Kasumi-1 (cell line): Measurements from ENCODE around the gene SDF4.
"Not testable (repeated sequence)": the region's sequence is repeated elsewhere in the genome, so short reads cannot be mapped to it uniquely, and the experiment has no call there.

Source experiments
- DNase-seq, 2 experiments: peaks; one replicate each; lab custom pipeline; 2025; lab: John Stamatoyannopoulos, UW

The SDF4 gene

DNA sequence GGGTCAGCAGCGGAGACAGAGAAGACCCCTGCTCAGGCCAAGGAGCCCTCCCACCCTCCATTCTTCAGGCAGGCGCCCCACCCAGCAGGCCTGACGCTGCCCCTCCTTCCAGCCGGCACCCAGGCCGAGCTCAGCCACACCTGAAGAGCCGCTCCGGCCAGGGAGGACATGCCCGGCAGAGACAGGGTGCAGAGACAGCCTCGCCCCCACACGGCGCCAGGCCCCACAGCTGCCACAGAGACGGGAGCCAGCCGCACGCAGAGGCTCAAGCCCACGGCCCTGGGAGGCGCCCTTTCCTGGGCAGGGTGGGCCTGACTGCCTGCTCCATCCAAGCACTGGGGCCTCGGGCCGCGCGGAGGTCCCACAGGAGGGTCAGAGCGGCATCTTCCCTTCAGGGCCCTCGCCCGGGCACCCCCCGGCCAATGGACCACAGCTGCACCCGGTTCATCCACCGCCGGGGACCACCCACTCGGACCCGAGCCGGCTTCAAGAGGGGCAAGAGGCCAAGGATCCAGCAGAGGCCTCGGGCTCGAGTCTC, 52.9 kb downstream of the SDF4 start:
- DNase-seq, result no peak

DNA sequence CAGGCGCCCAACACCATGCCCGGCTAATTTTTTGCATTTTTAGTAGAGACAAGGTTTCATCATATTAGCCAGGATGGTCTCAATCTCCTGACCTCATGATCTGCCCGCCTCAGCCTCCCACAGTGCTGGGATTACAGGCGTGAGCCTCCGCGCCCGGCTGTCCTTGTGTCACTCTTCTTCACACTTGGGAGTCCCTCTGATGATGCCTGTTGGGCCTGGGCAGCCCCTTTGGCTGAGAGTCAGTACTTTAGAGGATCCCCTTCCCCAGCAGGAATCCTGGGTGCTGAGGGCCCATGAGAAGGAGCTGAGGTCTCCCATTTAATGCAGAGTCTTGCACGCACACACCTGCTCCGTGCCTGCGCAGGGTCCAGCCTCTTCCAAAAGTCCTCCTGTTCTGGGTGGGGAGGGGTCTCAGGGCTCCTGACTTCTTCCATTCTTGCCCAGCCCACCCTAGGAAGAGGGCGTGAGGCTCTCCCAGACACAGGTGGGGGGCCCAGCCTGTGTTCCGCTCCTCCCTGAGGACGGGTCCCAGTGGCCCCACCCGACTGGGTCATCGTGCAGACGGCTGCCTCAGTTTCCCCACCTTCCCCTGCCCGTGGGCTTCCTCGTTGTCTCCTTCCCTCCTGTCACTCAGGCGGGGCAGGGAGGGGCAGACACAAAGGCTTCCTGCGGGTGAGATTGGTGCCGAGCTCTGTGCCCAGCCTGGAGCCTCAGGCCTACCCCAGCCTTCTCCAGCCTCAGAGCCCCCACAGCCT, 54.2 kb downstream of the SDF4 start:
- no peak for DNase-seq

DNA sequence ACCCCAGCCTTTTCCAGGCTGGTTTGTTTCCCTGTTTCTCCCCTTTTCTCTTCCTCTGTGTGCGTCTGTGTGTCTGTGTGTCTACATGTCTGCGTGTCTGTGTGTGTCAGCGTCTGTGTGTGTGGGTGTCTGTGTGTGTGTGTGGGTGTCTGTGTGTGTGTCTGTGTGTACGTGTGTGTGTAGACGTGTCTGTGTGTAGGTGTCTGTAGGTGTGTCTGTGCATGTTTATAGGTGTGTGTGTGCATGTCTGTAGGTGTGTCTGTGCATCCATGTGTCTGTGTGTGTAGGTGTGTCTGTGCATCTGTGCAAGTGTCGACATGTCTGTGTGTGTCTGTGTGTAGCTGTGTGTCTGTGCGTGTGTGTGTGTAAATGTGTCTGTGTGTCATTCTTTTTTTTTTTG, 54.9 kb downstream of the SDF4 start:
- DNase-seq, result no peak

DNA sequence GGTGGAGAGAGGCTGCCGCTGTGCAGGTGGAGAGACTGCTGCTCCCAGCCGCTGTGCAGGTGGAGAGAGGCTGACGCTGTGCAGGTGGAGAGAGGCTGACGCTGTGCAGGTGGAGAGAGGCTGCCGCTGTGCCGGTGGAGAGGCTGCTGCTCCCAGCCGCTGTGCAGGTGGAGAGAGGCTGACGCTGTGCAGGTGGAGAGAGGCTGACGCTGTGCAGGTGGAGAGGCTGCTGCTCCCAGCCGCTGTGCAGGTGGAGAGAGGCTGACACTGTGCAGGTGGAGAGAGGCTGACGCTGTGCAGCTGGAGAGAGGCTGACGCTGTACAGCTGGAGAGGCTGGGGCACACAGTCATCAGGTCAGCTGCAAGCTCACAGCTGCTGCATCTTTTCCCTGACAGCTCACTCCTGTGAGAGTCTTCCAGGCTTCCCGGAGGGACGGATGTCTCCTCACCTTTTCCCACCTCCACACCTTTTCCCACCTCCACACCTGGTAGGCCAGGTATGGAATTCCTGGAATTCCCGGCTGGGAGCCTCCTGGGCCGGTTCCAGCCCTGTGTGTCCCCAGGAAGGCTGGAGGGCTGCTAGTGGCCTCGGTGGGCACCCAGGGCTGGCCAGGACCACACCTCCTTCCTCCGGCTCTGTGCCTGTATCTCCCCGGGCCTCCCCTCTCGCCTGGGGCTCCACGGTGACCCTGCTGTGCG, 55.6 kb downstream of the SDF4 start:
- not testable (repeated sequence) for DNase-seq

DNA sequence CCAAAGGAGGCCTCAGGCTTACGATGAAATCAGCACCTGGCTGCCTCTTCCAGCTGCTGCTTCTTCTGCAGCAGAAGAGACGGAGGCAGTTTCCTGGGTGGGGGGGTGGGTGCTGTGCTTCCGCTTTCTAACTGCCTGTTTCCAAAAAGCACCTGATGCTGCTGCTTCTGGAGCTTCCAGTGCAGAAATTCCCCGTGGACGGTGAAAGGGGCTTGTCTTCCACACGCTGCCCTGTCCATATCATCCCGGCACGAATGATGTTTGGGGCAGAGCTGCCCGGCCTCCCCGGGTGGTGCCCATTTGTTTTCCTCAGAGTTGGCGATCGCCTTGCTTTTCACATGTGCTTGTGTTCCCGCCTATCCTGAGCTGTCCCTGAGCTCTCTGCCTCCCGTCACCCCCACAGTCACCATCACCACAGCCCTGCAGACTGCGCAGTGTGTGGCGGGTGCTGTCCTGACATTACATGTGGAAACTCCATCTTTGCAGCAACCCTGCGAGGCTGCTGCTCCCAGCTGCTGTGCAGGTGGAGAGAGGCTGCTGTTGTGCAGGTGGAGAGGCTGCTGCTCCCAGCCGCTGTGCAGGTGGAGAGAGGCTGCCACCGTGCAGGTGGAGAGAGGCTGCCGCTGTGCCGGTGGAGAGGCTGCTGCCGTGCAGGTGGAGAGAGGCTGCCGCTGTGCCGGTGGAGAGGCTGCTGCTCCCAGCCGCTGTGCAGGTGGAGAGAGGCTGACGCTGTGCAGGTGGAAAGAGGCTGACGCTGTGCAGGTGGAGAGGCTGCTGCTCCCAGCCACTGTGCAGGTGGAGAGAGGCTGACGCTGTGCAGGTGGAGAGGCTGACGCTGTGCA, 56.4 kb downstream of the SDF4 start:
- peak; percentile 25 to 35 for DNase-seq

DNA sequence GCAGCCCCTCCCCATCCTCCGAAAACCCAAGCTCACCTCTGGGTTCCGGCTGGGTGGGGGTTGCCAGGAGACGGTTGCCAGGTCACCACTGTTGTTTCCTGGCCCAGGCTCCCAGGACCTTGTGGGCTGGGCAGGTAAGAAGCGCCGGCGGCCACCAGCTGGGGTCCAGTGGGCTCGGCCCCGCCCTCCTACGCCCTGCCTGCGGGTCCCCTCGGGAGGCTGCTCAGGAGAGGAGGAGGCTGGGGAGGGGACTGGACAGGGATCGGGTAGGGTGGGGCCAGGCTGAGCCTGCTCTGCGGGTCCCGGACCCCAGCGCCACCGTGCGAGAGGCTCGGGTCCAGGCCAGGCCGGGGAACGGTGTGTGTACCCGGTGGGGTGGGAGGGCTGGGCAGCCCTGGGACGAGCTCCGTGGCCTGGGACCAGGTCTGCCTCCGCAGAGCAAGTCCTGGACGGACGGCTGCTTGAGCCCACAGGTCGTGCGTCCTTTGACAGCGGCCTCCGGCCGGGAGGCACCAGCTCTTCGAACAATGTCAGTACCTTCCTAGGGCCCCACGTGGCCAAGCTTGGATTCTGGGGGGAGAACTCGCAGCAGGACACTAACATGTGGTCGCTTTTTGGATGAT, 57.9 kb downstream of the SDF4 start, which contains the start of gene TTLL10:
Gene TTLL10 (plus strand): TSS at position 88 of the 623 bp plus-strand sequence. CDS start 5,336 bp downstream, outside the sequence.
- no peak for DNase-seq

DNA sequence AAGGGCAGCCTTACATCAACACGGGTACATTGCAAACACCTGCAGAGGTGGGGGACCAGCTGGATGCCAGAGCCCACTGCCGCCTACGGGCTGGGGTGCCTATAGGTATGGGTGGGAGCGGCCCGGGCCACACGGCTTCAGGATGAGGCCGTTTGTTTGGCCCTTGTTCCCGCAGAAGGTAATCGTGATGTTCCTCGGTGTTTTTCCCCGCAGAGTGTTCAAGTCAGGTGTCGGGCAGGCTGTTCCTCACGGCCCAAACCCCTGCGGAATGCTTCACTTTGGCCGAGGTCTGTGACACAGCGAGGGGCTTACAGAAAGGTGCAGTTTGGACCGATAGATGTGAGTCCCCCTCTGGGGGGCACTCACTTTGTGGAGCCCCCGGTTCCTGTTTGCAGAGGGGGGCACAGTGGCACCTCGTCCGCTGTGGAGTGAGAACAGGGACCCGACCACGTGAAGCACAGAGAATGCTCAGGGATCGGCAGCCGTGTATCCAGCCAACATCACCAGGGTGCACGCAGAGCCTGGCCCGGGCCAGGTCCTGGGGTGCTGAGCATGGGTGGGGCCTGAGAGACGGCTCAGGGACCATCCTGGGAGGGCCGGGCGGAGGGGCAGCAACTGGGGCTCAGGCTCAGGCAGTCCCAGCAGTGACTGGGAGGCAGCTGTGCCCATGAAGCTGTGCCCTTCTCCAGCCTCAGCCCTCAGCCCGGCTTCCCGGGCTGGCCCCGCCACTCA, 58.6 kb downstream of the SDF4 start:
- DNase-seq, result no peak

DNA sequence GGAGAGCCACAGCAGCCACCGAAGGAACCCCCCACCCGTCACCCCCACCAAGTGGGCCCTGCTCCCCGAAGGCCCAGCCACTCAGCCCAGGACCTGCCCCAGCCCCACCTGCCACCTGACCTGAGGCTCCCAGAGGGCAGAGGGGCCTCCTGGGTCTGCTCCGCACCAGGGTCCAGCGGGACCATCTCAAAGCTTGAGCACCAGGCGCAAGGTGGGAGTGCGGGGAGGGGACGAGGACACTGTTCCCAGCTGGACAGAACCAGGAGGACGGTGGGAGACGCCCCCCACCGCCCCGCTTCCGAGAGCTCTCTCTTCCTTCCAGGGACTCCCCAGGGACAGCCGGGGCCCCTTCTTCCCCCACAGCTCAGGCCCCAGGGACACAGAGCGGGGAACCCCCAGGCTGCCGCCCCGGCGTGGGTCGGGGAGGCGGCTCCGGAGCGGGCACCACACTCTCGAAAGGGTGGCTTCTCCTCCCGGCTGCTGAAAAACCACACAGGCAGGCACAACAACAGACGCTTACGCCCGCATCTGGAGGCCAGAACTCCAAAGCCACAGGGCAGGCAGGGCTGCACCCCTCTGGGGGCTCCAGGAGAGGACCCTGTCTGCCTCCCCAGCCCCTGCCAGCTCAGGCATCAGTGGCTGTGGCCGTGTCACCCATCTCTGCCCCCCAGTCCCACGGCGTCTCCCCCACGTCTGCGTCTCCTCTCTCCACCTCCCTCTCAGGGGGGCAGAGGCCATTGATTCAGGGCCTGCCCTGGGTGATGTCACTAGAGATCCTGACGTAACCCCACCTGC, 60.1 kb downstream of the SDF4 start:
- DNase-seq, result no peak

DNA sequence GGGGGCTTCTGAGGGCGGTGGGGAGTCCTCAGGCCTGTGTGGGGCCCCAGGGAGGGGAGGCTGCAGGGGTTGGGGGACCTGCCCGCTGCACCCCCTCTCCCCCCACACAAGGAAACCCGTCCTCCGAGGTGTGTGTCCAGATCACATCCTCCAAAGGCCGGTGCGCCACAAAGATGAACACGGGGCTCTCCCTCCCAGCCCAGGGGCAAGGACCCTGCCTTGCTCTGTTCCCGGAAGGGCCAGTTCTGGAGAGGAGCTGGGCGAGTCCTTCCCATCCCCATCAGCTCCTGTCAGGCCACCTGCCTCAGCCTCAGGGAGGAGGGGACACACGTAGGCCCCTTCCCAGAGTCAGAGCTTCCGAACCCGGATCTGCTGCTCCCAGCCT, 60.6 kb downstream of the SDF4 start:
- no peak for DNase-seq

DNA sequence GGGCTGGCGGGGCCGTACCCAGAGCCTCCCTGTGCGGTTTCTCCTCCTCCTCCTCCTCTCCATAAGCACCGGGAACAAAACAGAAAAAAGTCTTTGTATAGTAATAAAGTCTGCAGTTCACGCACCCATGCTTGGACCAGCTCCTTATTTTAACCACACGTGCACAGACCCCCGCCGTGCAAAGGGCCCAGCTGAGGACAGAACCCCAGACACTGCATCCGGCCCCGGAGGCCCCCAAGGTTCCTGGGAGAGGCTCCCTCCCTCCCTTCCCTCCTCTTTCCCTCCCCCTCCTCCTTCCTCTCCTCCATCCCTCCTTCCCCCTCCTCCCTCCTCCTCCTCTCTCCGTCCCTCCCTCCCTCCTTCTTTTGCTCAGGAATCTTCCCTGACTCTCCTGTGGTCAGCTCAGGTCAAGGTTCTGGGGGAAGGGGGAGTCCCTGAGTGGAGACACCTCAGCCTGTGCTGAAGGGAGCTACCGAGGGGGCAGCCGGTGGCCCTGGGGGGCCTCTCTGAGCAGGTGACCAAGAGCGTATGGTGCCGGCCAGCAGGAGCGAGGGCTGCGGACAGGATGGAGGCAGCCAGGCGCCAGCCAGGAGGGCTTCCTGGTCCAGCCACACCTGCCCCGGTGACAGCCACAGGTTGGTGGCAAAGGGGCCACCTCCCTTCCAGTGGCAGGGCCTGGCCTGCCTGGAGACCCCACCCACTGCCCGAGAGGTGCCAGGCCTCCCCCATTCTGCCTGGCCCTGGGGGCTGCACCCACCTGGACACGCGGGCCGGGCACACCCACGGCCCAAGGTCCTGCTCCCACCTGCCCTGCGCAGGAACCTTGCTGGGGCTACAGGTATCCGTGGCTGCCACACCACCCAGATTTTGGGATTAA, 61.3 kb downstream of the SDF4 start:
- DNase-seq, result no peak

DNA sequence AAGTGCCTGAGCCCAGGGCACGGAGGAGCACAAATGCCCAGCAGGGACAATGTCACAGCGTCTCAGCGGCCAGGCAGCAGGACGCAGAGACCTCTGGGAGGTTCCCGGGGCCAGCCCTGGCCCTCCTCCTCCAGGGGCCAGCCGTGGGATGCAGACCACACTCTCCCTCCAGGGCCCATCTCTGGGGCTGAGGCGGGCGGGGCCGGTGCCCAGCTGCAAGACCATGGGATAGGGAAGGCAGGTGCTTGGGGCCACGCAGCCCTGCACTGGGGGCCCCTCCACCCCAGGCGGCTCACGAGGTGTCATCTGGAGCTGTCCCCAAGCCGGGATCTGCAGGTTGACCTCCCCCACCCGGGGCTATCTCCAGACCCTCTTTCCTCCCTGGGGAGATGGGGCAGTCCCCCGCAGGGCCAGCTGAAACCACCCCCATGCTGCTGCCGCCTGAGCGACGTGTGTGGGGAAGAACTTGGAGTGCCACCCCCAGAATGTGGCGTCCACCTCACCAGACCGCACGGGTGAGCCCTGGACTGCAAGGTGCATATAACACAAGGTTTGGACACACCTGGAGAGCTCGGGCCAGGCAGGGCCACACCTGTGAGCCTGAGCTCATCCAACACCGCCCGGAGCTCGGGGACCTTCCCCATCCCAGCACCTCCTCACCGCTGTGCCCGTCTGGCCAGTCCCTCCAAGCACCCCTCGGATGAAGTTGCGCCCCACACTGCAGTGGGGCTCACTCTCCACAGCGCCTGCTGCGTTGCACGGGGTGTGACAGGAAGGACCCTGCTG, 62.2 kb downstream of the SDF4 start:
- DNase-seq, result no peak

DNA sequence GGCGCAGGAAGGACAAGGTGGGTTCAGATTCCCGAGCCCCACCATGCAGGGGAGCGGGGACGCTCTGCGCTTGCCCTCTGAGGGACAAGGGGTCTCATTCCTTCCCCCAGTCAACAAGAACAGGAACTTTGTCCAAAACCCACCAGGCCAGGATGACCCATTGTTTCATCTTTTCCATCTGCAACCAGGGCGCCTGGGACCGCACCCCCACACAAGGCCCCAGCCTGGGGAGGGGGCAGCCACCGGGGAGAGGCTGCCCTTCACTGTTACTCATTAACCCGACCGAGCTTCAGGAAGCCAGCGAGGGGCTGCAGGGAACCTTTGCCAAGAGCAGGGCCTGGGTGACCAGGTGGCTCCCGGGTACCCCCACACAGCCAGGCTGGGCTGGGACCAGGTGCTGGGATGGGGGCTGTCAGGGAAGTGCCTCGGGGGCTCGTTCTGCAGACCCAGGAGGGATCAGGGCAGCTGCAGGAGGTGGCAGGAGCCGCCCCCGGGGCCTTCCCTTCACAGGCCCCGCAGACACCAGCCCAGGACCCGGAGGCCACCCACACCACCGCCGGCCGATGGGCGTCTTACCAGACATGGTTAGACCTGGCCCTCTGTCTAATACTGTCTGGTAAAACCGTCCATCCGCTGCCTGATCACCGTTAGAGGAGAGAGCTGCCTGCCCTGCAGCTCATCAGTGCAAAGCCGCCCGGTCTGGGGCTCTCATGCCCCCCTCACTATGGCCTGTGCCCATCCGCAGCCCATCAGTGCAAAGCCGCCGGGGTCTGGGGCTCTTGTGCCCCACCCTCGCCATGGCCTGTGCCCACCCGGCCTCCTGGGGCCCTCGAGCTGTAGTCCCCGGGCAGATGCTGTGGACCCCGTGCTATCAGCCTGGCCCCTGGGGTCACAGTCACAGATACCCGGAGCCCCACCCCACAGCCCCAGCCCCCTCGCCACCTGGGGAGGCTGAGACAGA, 63.1 kb downstream of the SDF4 start:
- no peak for DNase-seq

DNA sequence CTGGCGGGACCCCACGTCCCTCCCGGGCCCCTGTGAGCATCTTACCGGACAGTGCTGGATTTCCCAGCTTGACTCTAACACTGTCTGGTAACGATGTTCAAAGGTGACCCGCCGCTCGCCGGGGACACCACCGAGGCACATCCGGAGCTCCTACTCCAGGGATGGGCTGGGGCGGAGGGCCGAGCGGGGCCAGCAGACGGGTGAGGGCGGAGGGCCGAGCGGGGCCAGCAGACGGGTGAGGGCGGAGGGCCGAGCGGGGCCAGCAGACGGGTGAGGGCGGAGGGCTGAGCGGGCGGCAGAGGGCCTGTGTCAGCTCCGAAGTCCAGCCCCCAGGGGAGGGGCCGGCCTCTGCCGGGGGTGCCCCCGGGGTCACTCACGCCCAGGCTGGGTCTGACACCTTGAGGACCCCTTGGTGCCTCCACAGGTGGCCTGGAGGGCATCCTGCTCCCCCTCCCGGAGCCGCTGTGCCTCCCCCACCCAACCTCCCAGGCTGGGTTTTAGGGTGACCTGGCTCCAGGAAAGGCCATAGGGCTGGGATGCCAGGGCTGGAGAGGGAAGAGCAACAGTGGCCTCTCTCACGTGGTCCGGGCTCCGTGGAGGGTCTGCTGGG, 63.9 kb downstream of the SDF4 start:
- DNase-seq, result no peak

DNA sequence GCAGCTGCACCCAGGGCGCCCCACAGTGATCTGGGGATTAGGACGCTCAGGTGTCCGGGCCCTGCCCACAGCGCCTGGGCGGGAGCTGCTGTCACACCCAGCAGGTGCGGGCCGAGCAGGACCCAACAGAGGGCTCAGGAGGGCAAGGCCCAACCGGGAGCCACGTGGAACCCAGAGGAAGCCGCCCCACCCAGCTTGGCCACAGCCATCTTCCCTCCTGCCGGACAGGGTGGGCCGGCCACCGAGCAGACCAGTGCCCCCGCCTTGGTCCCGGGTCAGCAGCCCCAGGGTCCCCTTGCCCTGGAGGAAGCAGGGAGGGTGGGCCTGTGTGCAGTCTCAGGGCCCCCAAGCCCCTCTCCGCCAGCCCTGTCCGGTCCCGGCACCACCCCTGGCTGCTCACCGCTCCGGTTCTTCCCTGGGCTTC, 64.4 kb downstream of the SDF4 start:
- no peak for DNase-seq
